IPS-20b (cell line): Measurements from ENCODE around the gene FBXO38.

ENCODE experiments used
- H3K27ac ChIP-seq: one replicate; pipeline ENCODE4 v1.5.1; 2013; ENCODE audit warnings: low read length
- H3K27me3 ChIP-seq: 2 replicates; pipeline ENCODE4 v1.6.1; 2013; ENCODE audit warnings: mild to moderate bottlenecking, low read length, inconsistent platforms; ENCODE audit not compliant: insufficient read depth
- H3K36me3 ChIP-seq: 2 replicates; pipeline ENCODE4 v1.6.1; 2013; ENCODE audit warnings: low read depth, mild to moderate bottlenecking, inconsistent platforms, low read length, moderate library complexity; ENCODE audit not compliant: insufficient read depth
- H3K4me1 ChIP-seq: 2 replicates; pipeline ENCODE4 v1.6.1; 2013; ENCODE audit warnings: mild to moderate bottlenecking, control low read depth, inconsistent platforms, low read length, moderate library complexity; ENCODE audit not compliant: insufficient read depth
- H3K4me3 ChIP-seq: 2 replicates; pipeline ENCODE4 v1.5.1; 2013; ENCODE audit warnings: mild to moderate bottlenecking, low read length, inconsistent platforms
- H3K9ac ChIP-seq: 2 replicates; pipeline ENCODE4 v1.6.1; 2013; ENCODE audit warnings: low read depth, mild to moderate bottlenecking, inconsistent platforms, low read length, moderate library complexity
- H3K9me3 ChIP-seq: 2 replicates; pipeline ENCODE4 v1.6.1; 2013; ENCODE audit warnings: mild to moderate bottlenecking, low read depth, low read length, inconsistent platforms; ENCODE audit not compliant: insufficient read depth

The FBXO38 gene

DNA sequence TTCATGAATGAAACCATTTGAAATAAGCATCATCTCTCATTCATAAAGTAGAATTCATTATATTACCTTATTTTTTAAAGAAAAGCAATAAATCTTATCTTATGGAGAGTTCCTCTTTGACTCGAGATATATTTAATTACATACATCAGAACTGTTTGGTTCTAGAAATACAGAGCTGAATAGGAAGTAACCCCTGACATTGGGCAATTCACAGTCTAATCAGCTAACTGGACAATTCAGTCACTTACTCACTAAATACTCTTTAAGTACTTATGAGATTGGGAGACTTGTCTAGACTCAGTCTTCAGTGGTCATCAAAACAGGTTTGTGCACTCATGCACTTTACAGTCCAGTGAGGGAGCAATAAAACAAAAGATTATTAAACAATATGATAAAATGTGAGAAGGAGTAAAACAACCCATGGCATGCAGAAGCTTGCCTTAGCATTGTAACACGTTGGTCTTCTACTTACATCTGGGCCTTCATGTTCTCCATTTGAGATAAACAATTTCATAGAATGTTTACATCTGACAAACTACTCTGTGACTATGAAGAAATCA lies 11.5 kb upstream of the FBXO38 start:
- Histone ChIP-seq H3K9me3 (no peaks in the 10 kb centered on the region; the same call in 1 of the 2 replicates), H3K36me3 (no peaks in the 10 kb centered on the region), H3K4me3 (no peak overlapping the region), H3K4me1 (no peaks in the 10 kb centered on the region), H3K9ac (no peak overlapping the region), H3K27ac (no peak overlapping the region), H3K27me3 (no peaks in the 10 kb centered on the region)

DNA sequence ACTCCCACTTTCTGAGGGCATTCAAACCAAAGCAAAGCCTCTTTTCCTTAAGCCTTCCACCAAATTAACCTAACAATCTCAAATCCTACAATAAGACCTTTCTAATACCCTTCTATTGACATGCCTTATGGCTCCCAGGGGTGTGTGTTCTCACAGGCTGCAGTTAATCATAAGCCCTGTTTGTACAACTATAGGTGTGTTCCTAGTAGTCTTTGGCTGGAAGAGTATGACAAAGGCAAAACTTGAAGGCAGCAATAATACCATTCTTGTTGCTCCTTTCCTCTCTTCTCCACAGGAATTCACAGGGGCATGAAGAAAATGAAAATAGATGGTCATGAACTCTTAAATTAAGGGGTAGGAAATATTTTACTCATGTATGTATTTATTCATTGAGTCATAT lies 10.9 kb upstream of the FBXO38 start:
- Histone ChIP-seq H3K27me3 (no peaks in the 10 kb centered on the region), H3K36me3 (no peaks in the 10 kb centered on the region), H3K4me1 (no peaks in the 10 kb centered on the region), H3K9ac (no peak overlapping the region), H3K9me3 (no peaks in the 10 kb centered on the region; the same call in 1 of the 2 replicates), H3K4me3 (no peak overlapping the region), H3K27ac (no peak overlapping the region)

DNA sequence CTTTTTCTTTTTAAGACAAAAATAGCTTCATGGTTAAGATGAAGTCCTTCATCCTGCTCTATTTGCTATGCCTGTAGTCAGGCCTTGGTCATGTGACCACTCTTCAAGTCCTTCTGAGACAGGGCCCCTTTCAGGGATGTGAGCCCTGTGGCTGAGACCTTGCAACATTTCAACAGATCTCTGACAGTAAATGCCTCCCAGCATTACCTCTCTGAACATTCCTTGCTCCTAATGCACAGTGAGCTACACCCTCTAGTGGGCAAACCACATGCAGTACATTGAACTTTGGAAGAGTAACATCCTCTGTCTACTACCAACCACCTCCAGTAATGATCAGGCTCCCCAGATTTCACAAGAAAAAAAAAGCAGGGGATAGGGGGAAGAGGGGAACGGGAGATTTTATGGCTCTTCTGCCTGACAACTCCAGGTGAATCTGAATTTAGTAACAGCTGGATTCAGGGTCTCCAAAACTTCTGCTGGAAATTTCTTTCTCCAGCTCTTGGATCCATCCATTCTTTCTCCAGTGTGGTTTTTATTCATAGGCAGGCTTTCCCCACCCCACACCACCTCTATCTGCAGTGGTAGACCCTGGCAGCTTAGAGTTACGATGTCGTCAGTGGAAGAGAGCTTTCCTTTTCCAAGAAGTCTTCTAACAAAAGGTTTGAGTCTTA lies 8.9 kb upstream of the FBXO38 start:
- Histone ChIP-seq H3K4me1 (no peaks in the 10 kb centered on the region), H3K36me3 (no peaks in the 10 kb centered on the region), H3K9me3 (no peaks in the 10 kb centered on the region), H3K27me3 (no peaks in the 10 kb centered on the region), H3K9ac (no peak overlapping the region), H3K27ac (no peak overlapping the region), H3K4me3 (no peak overlapping the region)

DNA sequence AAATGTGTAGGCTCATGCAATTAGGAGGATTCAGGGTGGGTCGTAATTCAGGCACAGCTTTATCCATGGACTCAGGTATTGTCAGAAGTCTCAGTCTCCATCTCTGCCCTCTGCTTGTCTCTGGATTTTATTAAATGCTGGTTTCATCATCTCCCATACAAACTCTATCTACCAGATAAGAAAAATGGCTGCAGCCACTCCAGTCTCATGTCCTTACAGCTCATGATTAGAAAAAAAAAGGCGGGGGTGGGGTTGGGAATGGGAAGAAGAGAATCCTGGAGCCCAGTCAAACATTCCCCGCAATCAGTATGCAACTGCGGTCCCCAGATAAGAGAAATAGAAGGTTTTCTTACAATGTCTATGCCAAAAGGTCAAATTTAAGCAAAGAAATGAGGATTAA lies 7.6 kb upstream of the FBXO38 start:
- Histone ChIP-seq H3K9me3 (no peaks in the 10 kb centered on the region), H3K9ac (no peak overlapping the region), H3K27me3 (no peaks in the 10 kb centered on the region), H3K4me1 (no peaks in the 10 kb centered on the region), H3K4me3 (no peak overlapping the region), H3K27ac (no peak overlapping the region), H3K36me3 (no peaks in the 10 kb centered on the region)

DNA sequence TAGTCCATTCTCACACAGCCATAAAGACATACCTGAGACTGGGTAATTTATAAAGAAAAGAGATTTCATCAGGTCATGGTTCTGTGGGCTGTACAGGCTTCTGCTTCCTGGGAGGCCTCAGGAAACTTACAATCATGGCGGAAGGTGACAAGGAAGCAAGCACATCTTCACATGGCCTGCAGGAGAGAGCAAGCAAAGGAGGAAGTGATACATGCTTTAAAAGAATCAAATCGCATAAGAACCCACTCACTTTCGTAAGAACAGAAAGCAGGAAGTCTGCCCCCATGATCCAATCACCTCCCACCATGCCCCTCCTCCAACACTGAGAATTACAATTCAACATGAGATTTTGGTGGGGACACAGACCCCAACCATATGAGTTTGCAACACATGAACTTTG lies 5.1 kb upstream of the FBXO38 start:
- Histone ChIP-seq H3K9me3 (no peaks in the 10 kb centered on the region), H3K27me3 (no peaks in the 10 kb centered on the region), H3K4me3 (no peak overlapping the region), H3K4me1 (0 out of 2 replicates have a peak, but pooled peaks cover 5% of the 10 kb centered on the region), H3K9ac (no peak overlapping the region), H3K27ac (no peak overlapping the region), H3K36me3 (no peaks in the 10 kb centered on the region)

DNA sequence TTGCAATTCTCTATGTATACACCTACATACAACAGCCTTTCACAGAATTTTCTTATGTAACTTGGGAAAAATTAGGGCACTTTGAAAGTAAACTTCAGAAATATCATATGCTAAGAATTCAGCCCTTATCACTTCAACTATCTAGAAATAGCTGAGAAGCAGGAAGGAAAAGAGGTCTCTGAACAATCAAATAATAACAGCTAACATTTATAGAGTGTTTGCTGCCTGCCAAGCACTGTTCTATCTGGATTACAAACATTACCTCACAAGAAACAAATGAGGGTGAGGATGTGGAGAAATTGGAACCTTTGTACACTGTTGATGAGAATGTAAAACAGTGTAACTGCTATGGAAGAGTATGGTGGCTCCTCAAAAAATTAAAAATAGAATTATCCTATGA lies 4.4 kb upstream of the FBXO38 start:
- H3K27me3 ChIP-seq = no peaks in the 10 kb centered on the region
- no peak overlapping the region for H3K27ac ChIP-seq
- H3K4me3 ChIP-seq = no peak overlapping the region
- H3K4me1 ChIP-seq = 0 out of 2 replicates have a peak, but pooled peaks cover 5% of the 10 kb centered on the region
- H3K9me3 ChIP-seq = no peaks in the 10 kb centered on the region
- no peak overlapping the region for H3K9ac ChIP-seq
- H3K36me3 ChIP-seq = no peaks in the 10 kb centered on the region

DNA sequence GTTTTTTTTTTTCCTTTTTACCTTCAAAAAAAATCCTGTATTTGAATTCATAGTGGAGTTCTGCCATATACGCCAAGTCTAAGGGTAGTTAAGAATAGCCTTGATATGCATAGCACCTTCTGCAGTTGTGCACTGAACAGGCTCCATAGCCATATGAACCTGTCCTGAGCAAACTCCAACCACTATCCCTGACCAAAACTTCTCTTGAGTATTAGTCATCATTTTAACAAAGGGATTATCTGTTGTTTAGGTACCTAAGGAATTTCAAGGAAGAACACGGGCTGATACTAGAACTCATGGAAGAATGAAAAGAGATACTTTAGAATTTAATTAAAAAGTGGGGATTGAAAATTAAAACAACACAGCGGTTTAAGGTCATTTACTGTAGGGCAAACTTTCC lies 1.9 kb upstream of the FBXO38 start:
- Histone ChIP-seq H3K4me1 (0 out of 2 replicates have a peak, but pooled peaks cover 5% of the 10 kb centered on the region), H3K27me3 (no peaks in the 10 kb centered on the region), H3K36me3 (peaks cover 1% of the 10 kb centered on the region; the same call in 1 of the 2 replicates), H3K4me3 (no peak overlapping the region), H3K27ac (no peak overlapping the region), H3K9me3 (no peaks in the 10 kb centered on the region), H3K9ac (no peak overlapping the region)

DNA sequence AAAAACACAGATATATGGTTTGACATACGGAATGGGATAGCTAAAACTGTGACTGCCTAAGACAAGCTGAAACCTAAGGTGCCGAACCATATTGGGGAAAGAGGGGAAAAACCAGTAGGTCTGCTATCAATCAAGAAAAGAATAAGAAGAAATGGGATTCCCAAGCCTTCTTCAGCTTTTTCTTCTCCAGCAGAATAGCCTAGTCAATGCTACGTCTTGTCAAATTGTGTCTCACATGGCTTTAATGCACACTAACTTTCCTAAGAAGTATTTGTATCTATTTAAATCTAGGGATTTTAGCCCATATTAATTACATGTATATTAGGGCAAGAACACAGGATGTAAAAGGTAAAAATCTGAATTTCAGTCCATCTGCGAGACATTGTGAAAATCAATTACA lies 797 bp upstream of the FBXO38 start:
- H3K27me3 ChIP-seq = no peaks in the 10 kb centered on the region
- peak overlapping the region; percentile 96 for H3K4me3 ChIP-seq
- 0 out of 2 replicates have a peak, but pooled peaks cover 5% of the 10 kb centered on the region for H3K4me1 ChIP-seq
- peak overlapping the region; percentile 13 for H3K27ac ChIP-seq
- H3K36me3 ChIP-seq = peaks cover 5% of the 10 kb centered on the region; the same call in 1 of the 2 replicates
- no peaks in the 10 kb centered on the region for H3K9me3 ChIP-seq
- H3K9ac ChIP-seq = peak overlapping the region; percentile 62; the same call in 1 of the 2 replicates

DNA sequence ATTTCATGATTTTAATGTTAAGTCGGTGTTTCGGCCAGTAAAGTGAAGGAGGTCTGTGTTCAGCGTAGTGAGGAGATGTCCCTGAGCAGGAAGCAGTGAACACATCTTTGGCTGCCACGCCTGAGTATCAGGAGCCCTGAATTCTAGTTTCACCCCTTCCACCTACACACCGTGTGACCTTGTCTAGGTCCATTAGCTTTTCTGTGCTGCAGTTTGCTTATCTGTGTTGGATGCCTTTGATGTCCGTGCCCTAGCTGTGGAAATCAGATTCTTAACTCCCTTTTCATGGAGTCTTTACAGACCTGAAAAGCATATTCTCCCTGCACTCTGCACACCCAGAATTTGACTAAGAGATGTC lies 601 bp downstream of the FBXO38 start:
- H3K36me3 ChIP-seq = peaks cover 5% of the 10 kb centered on the region; the same call in 1 of the 2 replicates
- peak overlapping the region; percentile 72 for H3K27ac ChIP-seq

DNA sequence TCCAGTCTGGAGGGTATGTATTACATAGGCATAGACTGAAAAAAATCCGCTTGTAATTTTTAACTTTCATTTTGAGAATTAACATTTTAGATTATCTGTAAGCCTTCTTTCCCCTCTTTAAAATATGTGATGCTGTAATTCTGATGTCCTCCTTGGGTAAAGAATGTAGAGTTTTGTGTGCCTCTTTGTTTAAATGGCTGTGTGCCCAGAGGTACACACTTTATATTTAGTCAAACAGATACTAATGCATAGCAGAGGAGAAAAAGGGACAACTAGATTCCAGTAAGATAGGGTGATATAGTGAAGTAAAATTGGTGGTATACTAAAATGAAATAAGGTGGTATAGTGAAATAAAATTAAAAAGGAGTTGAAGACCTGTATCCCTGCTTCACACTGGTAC lies 1.3 kb downstream of the FBXO38 start:
- Histone ChIP-seq H3K4me1 (0 out of 2 replicates have a peak, but pooled peaks cover 5% of the 10 kb centered on the region), H3K27me3 (no peaks in the 10 kb centered on the region), H3K9ac (peak overlapping the region; percentile 95; the same call in 1 of the 2 replicates), H3K36me3 (peaks cover 5% of the 10 kb centered on the region; the same call in 1 of the 2 replicates), H3K27ac (no peak overlapping the region), H3K4me3 (peak overlapping the region; percentile 96), H3K9me3 (no peaks in the 10 kb centered on the region)

More for the DNA sequence above, 601 bp downstream of the FBXO38 start:
- 0 out of 2 replicates have a peak, but pooled peaks cover 5% of the 10 kb centered on the region for H3K4me1 ChIP-seq
- peak overlapping the region; percentile 95 for H3K9ac ChIP-seq
- no peaks in the 10 kb centered on the region for H3K27me3 ChIP-seq
- H3K4me3 ChIP-seq = peak overlapping the region; percentile 96
- no peaks in the 10 kb centered on the region for H3K9me3 ChIP-seq

DNA sequence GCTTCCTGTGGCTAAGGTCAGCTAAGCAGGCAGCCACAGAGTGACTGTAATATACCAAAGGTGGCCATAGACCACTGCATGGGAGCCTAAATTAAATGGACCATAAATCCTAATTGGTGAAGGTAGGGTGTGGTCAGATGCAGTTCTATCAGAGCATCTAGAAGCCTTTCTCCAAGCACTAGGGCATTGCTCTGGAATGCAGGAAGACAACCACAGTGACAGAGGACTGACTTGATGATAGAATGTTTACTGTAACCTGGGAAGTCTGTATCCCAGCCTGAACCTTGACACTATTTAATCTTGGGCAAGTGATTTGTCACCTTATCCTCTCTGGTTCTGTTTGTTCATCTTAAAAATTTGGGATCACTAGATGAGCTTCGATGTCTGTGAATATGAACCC lies 2.3 kb downstream of the FBXO38 start:
- Histone ChIP-seq H3K4me3 (no peak overlapping the region), H3K9ac (no peak overlapping the region), H3K36me3 (peaks cover 5% of the 10 kb centered on the region; the same call in 1 of the 2 replicates), H3K4me1 (0 out of 2 replicates have a peak, but pooled peaks cover 5% of the 10 kb centered on the region), H3K27me3 (no peaks in the 10 kb centered on the region), H3K9me3 (no peaks in the 10 kb centered on the region), H3K27ac (no peak overlapping the region)

DNA sequence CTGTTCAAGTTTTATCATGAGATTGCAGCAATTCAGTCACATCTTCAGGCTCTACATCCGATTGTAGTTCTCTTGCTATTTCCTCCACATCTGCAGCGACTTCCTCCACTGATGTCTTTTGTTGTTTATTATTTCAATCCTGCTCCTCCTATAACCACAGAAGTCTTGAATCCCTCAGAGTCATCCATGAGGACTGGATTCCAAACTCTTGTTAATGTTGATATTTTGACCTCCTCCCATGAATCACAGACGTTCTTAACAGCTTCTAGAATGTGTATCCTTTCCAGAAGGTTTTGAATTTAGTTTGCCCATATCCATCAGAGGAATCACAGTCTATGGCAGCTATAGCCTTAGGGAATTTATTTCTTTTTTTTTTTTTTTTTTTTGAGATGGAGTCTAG lies 3.6 kb downstream of the FBXO38 start:
- H3K9me3 ChIP-seq = no peaks in the 10 kb centered on the region
- H3K9ac ChIP-seq = no peak overlapping the region
- H3K27me3 ChIP-seq = no peaks in the 10 kb centered on the region
- peaks cover 5% of the 10 kb centered on the region; the same call in 1 of the 2 replicates for H3K36me3 ChIP-seq
- H3K4me3 ChIP-seq = no peak overlapping the region
- H3K4me1 ChIP-seq = peaks cover 10% of the 10 kb centered on the region
- no peak overlapping the region for H3K27ac ChIP-seq
